HL-60/S4 treated with phorbol 12-myristate 13-acetate at 8.2 ng/mL for 4 days and 3 days (cell line): ENCODE measurements around the gene NDC1.
"Not testable (repeated sequence)": the region's sequence is repeated elsewhere in the genome, so short reads cannot be mapped to it uniquely, and the experiment has no call there.

Experiments
- in situ Hi-C: fragments of 300-500 bp; cut with MboI; formaldehyde crosslinking; loops from 2 replicates; pipeline ENCODE4 v1.15.0; 2022; ENCODE audit warnings: low sequenced_read_pairs

Gene NDC1

DNA sequence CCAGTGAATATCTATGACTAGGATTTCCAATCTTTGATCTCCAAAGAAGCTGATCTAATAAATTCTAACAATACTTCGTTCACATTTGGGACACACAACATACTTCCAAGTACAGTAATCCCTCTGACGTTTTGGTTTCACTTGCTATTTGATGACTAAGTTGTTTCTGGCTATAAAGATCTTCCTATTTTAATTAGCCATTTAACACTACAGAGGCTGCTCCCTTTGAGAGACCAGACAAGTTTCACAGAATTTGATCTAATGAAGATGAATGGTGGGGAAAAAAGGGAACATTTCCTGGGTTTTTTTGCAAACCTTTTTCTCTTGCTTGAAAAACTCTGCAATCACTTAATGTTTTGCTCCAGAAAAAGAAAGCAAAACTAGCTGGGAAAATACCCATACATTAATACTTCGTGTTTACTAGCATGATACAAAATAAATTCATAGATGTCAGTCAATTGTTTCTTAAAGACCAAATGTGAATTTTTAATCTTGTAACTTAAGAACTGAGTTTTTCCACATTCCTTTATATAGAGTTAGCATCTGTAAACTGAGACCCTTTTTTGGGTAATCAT, 71.2 kb downstream of the NDC1 start:
- in situ Hi-C loops: no loop called here

DNA sequence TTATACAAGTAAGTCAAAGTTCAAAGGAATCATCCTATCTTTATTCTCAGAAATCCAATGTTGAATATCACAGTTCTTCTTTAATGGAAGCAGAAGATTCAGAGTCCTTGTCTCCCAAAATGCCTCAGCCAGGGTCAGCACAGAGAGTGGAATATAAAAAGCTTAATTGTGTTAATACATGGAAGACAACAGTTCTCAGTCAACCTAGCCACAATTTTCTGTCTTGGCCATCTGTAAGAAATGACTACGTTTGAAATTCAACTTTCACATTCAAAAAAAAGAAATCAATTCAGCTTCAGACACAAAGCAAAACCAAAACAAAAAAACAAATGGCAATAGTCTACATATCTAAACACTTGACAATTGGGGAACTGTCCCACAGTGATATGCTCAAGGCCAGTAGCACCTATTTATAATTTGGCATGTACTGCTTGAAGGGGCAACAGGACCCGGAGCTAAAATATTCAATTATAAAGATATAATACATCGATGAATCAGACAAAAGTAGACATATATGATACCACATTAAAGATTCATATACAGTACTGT, 71.8 kb downstream of the NDC1 start:
- in situ Hi-C loops: no loop called here

DNA sequence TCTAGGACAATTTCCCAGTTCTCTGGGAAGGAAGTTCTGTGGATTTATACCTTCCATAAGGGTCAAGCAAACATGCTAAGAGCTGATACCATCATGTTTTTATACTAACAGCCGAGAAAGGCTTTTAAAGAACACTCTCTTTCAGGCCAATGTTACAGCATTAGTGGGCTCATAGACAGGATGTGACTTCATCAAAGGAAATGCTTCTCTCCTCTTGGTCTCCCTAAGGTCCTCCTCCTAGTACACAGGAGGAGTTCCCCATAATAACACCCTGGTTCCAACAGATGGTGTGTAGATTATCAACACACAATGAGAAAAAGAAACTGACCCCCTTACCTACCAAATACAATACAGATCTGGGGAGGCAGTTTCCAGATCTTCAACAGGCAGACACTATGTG, 72.4 kb downstream of the NDC1 start:
- in situ Hi-C loops: no loop called here

DNA sequence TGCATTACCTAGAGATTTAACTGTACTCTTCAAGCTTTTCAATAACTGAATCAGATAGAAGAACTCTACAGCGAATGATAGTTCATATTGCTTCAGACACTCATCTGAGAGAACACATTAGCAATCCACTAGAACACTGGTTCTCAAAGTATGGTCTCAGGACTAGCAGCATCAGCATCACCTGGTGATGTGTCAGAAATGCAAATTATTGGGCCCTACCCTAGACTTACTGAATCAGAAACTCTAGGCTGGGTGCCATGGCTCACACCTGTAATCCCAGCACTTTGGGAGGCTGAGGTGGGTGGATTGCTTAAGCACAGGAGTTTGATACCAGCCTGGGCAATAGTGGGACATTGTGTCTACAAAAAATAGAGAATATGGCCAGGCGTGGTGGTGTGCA, 74.2 kb downstream of the NDC1 start:
- in situ Hi-C loops: no loop called here

DNA sequence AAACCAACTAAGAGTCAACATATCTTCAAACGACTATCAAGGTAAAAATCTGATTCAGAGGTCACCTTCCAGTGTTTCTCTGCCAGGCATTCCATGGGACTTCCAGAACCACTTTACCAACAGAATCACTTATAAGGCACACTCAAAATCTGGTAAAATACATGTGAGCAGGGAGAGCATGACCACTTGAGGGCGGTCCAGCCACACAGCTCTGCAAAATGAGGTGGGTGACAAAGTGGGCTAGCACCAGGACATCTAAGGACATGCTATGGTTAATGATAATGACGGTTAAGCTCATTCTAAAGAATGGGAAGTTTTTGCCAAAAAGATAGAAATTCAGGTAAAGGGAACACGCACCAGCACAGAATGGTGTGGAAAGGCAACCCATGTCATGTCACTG, 74.6 kb downstream of the NDC1 start:
- in situ Hi-C loops: no loop called here

DNA sequence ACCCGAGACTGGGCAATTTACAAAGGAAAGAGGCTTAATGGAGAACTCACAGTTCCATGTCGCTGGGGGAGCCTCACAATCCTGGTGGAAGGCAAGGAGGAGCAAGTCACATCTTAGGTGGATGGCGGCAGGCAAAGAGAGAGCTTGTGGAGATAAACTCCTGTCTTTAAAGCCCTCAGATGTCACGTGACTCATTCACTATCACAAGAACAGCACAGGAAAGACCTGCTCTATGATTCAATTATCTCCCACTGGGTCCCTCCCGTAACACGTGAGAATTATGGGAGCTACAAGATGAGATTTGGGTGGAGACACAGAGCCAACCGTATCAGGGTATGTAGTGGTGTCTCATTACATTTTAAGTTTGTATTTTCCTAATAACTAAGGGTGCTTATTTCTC, 77.6 kb downstream of the NDC1 start:
- in situ Hi-C loops: not testable (repeated sequence)

DNA sequence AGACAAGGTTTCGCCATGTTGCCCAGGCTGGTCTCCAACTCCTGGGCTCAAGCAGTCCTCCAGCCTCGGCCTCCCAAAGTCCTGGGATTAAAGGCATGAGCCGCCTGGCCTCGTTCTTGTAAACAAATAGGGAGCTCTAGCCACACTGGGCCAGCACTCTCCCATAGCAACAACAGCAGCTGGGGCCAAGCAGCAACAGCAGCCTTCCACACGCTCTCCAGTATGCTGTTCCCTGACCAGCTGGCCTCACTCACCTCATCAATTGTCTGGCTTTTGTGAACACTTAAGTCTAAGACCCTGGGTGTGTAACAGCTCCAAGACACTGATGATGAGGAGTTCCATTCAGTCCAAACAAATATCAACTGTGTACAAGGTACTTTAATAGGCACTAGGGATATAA, 82.2 kb downstream of the NDC1 start:
- in situ Hi-C loops: no loop called here

DNA sequence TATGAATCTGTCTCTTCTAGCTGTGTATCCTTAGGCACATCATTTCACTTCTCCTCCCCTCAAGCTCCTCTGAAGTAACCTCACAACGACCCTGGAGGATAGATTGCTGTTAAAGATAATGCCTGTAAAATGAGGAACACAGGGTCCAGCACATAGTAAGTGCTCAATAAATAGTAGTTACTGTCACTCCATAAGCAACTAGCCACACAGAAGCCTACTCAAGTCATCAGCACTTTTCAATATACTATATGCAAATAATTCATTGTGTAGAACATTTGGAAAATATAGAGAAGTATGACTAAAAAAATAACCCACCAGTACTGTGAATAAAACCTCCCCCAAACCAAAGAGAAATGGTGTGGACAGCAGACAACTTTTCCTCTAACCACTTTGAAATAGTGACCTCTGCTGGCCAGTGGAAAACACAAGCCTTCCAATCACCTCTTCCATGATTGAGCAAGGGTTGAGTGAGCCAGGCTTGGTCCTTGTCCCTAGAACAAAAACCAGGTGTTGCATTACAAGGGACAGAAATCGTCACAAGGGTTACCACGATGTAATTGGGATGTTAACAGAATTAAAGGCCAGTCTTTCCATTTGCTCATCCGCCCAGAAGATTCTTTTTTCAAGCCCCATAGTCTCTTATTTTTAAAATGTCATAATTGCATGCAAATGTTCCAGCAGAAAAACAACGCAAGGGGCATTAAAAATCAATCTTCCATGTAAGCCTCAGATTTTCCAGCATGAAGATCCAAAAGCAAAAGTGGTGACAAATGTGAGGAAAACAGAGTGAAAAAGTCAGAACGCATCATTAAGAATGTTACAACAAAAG, 83.4 kb downstream of the NDC1 start:
- in situ Hi-C loops: no loop called here

DNA sequence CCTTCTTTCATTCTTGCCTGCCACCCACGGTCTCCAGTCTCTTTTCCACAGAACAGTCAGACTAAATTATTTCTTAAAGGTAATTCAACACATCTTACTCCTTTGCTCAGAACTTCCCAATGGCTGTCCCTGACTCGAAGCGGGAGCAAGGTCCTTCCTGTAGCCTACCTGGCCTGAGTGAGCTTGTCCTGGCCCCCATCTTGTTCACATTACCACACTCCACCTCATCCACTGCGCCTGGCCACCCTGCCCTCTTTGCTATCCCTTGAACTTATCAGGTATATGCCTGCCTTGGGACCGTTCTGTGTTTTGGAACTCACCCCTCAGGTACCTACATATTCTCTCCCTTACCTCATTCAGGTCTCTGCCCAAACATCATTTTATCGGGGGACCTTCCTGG, 85.8 kb downstream of the NDC1 start:
- in situ Hi-C loops: no loop called here

DNA sequence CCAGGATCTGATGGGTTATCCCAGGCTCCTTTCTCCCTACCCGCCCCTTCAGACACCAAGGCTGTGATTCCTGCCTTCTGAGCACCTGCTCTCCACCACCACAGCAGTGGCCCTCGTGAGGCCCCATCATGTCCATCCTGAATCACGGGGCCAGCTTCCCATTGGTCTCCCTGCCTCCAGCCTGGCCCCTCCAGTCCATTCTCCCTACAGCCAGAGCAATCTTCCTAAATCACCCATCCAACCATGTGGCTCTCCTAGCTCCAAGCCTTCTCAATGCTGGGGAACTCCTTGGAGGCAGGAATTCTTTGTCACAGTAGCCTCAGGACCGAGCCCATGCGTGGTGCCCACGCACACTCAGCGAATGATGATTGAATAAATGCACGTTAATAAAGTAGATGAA, 90.3 kb downstream of the NDC1 start:
- in situ Hi-C loops: no loop called here

DNA sequence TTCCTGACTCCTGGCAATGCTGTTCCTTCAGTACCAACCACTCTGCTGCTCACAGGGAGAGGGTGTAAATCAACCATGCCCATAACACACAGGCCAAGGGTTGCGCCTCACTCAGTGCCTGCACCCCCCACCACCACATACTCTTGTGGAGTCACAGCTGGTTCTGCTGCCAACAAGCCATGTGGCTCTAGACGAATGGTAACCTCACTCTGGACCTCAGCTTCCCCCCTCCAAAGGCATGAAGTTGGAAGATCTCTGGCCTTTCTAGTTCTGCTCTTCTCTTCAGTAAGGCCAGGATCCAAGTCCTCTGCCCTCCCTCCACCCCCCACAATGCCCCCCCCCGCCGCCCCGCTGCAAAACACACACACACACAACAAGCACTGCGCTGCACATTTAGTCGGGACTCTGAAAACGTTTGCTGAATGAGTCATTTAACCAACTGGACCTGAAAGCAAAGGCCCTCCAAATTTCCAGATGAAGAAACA, 97.4 kb downstream of the NDC1 start:
- in situ Hi-C loops: no loop called here

DNA sequence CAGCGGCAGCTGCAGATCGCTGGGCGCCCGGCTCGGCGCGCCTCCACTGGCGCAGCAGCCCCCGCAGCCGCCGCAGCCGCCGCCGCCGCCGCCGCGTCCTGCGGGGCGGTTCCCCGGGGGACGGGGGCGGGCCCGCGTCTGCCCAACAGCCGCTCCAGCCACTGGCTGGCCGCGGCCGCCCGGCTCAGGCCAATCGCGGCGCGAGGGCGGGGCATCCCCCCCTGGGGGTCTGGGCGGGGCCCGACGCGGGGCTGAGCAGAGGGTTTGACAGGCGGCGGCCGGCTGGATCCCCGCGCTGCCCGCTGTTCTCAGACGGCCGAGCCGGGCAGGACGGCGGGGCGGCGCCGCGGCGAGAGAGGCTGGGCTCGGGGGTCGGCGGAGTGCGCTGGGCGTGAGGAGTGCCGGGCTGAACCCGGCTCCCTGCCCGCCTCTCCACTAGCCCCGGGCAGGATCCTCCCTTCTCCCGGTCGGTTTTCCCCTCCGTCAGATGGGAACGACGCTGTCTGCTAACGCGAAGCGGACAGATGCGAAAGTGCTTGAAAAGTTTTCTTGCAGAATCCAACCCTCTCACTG, 98.9 kb downstream of the NDC1 start, which contains the start of gene GLIS1:
Gene GLIS1 (minus strand): TSS at position 56 of the 573 bp plus-strand sequence. CDS start 1,100 bp downstream, outside the sequence.
- in situ Hi-C loops: no loop called here

DNA sequence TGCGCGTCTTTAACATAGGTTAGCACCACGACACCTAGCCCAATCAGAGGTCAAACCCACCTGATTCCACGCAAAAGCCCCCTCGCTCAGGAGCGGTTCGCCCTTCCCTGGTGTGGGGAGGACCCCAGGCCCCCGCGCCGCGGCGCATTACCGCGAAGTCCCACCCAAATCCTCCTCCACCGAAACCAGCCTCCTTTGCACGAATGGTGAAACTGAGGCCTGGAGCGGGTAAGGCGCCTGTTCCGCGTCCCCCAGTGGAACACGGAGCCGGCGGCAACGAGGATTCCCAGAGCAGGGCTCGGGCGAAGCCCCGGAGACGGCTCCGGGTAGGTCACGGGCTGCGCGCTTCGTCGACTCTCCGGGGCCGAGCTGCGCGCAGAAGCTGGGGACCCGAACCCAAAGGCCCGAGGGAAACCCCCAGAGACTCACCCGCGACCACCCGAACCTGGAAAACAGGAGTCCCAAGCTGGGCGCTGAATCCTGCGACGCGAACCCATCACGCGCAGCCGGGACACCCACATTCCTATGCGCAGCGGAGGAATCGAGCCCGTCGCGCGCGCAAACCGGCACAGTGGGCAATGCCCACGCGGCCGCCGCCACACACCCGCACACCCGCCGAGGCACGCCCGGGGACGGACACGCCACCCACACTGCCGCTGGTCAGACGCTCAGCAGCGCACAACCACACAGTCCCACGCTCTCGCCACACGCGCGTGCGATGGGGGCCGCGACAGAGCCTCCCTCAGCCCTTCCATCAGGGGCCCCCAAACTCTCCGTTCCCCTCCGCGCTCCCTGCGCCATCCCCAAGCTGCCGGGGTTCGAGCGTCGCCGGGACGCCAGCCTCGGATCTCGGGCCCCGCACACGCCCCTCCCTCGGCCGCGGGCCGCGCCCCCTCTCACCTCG, 99.6 kb downstream of the NDC1 start:
- in situ Hi-C loops: no loop called here

DNA sequence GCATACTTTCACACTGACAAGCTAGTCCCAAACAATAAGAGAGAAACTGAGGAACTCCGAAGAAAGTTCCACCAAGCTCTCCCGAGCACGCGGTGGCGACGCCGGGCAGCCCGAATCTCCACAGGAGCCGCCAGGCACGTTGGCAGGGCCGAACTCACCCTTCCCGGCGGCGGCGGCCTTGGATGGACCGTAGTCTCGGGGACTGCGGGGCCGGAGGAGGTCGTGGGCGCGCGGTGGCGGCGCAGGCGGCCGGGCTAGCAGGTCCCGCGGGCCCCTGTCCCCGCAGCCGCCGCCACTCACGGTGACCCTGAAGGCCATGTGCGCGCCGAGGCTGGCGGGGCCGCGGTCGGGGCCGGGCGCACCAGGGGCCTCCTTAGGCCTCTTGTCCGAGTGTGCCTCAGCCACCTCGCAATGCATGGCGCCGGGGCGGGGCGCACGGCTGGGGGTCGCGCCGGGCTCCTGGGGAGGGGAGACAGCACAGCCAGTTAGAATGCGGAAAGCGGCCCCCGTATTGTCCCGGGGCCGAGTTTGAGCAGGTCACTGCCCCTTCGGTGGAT, 100.4 kb downstream of the NDC1 start:
- in situ Hi-C loops: no loop called here

DNA sequence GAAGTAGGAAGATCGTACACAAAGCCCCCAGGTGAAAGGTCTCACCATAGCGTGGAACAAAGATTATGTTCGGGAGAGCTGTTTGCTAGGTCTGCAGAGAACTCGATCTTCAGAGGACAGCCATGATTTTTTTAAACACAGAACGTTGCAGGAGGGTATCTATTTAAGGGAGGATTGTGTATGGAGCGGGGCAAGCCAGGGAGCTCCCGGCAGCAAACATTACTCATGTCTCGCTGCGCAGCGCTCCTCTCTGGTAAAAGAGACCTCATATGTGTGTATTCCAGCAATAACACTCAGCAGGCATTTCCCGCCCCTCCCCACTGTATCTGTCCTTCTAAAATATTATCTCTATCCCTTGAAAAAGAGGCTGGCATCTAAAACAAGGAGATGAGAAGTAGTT, 101.8 kb downstream of the NDC1 start:
- in situ Hi-C loops: no loop called here

DNA sequence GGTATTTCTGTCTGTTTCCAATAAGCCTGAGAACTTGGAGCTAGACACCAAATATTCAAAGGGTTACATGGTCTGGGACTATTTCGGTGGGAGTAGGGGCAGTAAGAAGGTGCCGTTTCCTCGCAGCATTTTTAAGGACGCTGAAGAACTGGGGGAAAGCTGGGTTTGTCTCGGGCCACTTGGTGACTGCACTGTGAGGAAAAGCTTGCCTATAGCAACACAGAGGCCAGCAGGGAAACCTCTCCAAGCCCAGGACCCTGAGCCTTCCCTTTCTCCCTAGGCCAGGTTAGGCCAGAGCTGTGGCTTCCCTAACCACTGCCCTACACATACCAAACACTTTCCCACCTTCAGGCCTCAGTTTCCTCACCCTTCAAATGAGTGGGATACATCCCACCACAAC, 102.4 kb downstream of the NDC1 start:
- in situ Hi-C loops: no loop called here

DNA sequence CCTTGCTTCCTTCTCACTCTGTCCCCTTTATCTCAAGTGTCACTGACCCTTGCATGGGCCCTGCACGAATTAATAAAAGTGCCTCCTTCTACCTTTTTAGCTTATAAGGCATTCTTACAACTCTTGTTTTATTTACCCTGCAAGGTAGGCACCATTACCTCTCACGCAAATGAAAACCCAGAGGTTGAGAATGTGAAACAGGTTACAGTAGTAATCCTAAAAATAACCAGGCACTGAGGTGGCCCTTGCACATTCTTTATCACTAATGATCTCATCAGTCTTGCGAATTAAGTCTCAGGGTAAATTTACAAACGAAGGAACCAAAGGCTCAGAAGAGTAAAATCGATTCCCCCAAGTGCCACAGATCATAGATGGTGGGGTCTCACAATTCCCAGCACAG, 102.8 kb downstream of the NDC1 start:
- in situ Hi-C loops: no loop called here

DNA sequence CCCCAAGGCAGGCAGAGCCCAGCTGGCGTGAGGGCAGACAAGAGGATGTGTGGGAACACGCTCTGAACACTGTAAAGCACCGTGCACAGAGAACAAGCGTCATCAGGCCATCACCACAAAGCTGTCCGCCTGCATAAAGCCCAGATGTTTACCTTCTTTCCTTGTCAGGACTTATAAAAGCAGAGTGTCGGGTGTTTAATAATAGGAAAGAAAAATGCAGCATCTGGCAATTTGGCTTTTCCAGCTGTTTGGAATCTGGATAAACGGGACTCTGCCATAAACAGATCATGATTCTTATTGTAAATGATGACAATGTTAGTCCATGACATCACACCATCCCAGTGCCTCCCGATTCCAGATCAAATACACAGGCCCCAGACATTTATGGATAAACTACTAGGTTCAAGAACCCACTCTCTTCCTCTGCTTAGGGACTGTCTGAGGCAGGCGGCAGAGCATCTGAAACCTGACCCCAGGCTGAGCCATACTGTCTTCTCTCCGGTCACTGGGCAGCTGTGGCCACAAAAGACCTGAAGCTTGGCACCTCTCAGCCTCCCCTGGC, 103.4 kb downstream of the NDC1 start:
- in situ Hi-C loops: no loop called here

DNA sequence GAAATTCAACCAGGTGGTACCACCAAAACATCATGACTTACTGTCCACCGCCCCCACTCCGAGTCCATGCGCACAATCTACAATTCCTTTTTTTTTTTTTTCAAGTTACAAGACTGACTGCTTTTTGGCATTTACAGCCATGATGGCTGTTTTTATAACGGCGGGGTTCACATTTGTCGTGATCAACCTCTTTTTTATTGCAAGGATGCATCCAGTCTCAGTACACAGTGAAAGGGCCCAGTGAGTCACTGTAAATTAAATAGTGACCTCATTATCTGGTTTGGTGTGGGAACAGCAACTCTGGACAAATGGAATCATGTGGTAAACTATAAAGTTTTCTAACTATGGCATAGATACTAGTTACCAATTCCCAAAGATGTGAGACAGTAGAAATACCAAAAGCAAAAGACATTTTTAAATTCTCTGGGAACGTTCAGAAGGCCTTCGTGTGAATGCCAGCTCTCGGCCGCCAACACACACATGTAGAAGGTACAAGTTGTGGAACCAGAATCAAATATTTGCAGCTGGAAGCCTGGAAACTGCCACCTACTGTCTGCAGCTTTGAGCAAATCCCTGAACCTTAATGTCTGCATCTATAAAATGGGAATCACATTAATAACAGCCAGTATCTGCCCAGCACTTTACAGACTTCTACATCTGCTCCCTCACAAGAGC, 104.0 kb downstream of the NDC1 start:
- in situ Hi-C loops: no loop called here
